HG03159 (cell line): ENCODE data around the gene PCCA.

Experiments used
- ATAC-seq: cut with Tn5 transposase; IDR thresholded peaks from one replicate; pipeline ENCODE4 v1.9.1; 2021; ENCODE audit warnings: mild to moderate bottlenecking, moderate library complexity; ENCODE audit not compliant: unreplicated experiment

The PCCA gene

DNA sequence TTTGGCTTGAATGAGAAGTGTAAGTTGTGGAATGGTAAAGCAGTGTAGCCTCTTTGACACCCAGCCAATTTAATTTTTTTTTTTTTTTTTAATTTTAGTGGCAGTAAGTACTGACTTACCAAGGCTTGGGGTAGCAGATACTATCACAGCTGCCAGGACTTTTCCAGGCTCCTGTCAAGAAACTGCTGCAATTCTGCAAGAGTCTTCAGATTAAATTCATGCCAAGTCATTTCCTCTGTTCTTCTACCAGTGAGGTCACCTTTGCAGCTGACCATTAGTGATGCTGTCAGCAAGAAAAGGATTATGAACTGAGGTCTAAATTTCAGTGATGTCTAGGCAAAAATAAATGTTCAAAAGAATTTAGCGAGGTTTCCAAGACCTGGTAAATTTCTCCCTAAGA is 408.5 kb downstream of the PCCA start:
- ATAC-seq, result no peak

DNA sequence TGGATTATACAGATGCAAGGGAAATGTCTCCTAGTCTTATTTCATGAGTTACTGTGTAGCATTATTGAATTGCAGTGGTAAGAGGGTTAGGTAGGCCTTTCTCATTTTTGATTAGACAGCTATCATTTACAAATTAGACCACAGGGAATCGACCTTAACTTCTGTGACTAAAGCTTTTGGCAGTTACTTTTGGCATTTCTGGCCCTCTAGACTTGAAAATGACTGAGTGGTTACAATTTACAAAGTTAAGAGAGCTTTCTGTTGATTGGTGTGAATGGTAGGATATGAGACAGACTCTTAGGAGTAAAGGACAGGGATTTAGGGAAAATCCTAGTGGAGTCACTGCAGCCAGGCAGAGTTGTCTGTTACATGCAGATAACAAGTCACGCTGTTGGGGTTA is 413.6 kb downstream of the PCCA start:
- ATAC-seq, result no peak

DNA sequence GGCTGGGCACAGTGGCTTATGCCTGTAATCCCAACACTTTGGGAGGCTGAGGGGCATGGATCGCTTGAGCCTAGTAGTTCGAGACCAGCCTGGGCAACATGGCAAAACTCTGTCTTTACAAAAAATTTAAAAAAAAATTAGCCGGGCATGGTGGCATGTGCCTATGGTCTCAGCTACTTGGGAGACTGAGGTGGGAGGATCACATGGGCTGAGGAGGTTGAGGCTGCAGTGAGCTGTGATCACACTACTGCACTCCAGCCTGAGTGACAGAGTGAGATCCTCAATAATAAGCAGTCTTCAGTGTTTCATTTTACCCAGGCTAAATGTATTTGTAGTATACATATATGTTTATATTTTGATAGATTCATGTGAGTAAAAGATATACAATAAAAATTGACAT is 414.7 kb downstream of the PCCA start:
- no peak for ATAC-seq

DNA sequence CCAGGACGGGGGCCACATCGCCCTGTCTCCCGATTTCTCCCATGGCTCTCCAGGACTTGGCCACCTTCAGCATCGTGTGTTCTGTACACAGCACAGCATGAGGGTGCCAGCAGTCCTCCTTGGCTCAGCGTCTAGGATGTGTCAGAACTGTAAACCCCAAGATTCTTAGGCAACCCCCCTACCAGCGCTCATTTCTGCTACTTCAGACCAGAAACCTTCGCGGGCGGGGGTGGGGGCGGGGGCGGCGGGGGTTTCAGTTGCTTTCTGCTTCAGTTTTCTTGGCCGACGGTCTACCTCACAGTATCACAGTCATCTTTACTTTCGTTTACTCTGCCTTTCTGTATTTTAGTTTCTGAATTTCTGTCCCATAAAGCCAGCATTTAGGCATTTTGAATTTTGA is 417.3 kb downstream of the PCCA start:
- peak; percentile 71 for ATAC-seq

DNA sequence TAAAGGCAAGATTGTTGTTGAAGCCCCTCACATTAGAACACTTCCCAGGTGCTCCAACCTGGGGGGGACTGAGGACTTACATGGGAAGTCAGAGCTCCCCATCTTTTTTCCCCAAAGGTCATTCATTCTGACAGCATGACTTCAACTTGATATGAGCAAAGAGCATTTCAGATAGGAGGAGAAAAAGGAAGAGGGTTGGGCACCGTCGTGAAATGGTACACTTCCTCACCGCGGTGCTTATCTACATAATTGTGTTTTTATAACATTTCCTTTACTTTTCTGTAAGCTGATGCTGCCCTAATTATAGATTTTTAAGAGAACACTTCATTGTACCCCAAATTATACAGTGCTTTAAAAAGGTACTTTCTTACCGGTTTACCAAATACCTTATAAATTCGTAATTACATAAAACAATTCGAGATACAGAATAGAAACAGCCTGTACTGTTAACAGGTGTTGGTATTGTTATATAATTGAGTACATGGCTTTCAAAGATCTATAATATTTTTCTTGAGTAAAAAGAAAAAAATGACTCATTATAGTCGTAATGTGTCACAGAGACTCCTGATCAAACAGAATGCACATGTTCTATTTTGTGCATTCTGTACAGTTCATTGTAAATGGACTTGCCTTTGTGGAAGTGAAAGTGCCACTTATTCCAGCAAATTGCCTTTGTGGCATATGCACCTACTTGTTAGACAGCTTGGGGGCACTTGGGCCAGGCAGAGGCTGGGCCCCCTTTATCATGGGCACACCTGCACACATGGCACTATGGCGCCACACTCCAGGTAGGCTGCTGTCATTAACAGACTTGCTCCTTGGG is 417.9 kb downstream of the PCCA start:
- no peak for ATAC-seq

DNA sequence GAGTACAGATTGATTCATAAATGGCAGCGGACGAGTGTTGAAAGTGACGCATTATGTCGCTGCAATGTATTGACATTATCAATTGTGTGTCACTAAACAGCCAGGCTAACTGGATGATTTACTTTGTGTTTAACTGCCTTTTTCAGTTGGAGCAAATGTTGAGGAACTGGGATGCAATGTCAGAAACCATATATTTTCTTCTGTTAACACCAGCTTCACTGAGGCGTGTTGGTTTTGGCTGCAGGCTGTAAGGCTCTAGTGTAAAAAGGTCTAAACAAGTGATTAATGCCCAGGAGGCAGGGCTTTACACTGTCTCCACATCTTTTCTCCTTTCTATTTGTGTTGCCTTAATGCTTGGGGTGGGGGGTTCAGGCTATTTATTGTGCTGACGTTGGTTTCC is 419.6 kb downstream of the PCCA start:
- no peak for ATAC-seq

DNA sequence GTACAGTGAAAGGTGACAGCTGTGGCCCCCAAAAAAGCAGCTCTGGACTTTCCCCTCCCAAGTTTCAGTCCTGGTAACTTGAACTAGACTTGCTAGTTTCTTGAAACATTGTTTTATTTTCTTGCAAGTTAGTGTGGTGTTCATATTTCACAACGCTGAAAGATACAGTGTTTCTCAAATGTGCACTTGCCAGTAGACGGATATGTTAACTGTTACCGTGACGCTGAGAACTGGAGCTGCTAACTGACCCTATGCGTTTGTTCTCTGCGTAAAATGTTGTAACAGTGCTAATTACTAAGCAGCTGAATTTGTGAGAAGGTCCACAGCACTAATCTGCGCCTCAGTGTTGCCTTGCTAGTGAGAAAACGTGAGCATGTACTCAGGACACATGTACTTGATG is 420.1 kb downstream of the PCCA start:
- ATAC-seq, result no peak

DNA sequence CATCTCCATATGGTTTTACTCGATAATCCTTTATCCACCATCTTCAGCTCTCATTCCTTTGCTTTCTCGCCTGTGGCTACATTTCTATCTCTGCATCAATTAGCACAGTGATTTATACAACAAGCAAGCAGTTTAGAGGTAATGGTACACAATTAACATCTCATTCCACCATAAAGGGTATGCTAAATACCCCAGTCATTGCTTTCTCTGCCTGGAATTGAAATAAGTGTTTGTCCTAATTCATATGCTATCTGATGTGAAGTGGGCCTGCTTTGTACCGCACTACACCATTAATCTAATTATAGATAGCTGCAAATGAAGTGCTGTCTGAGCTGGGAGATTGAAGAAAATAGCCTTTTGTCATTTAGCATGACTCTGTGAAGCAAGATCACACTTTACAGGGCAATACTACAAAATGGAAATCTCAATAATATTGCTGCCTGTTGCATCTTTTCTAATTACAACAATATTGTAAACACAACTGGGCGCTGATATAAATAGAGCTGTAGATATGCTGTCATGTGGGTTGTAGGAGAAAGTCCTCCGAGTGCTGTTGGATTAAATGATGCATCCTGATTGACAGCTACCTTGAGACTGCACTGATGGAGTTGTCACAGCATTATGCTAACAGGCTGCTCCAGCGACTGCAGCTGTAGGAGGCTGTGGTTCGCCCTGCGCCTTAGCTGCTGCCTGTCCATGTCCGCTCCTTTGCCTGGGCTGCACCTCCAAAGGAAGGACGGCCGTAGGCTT is 421.5 kb downstream of the PCCA start:
- no peak for ATAC-seq

DNA sequence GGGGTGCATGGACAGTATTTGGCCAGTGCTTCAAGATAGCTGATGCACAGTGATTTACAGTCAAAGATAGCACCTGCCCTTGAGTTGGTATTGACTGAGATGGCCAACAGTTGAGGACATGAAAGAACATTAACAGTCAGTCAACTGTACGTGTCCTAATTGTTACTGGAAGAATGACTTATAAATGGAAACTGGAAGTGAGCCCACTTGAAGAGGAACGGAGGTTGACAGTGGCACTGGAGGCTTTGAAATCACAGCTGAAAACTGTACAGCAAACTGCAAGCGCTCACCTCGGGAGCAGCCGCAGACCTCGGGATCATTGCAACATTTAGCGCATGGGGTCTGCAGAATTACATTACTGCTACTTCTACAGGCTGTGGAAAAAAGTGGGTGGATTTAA is 422.6 kb downstream of the PCCA start:
- no peak for ATAC-seq

DNA sequence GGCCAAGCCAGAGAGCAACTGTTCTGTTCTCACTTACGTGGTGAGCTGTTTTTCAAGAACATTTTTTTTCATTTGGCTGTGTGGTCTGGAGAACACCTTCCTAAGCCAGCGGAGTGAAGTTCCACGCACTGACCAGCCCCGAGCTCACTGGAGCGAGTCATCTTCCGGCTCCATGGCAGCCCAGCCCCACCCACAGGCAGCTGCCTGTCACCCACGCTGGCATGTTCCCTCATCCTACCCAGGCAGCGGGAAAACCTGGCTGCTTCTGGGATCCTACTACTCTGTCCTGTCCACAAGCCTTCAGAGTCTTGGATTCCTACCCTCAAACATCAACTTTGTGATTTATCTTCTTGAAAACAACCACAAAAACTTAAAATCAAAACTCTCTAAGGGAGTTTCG is 423.5 kb downstream of the PCCA start:
- no peak for ATAC-seq

DNA sequence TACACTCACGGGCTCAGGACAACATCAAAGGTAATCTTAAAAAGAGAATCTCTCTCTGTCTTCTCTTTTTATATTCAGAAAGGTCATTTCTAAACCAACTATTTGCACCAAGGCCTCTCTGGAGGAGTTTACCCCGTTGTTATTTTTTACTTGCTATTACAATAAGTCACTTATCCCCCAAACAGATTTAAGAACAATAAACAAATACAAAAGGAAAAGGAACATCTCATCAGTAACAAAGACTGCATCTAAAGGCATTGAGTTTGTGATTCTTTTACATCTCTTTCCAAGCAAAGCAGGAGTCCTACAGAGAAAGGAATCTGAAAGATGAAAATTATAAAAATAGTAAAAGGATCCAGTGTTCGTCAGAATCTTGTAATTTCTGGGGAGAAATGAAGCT is 424.3 kb downstream of the PCCA start:
- ATAC-seq, result no peak

DNA sequence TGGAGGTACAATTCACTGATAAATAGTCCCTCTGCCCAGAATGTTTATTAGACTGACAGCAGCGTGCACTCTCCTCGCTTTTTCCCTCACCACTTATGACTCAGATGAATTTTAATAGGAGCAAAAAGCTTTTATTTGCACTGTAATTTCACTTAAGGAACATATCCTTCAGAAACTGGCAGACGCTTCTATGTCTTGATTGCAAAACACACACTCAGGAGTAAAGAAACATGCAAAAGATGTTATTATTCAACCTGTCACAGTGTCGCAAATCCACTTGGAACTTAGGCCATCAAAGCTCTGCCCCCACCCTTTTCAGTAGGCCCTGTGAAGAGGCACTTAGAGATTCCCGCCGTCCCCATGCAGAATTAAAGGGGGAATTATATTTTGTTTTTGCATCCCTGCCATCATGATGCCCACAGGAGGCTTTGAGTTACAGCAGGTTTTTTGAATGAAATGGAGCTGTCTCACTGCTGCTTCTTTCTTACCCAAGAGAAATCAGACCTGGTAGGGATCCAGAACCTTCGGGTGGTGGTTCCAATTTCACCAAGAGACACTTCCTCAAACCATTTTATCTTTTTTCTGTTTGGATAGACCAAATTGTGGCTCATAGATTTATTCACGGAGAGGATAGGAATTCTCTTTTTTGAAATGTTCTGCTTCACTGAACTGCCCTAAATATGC is 425.2 kb downstream of the PCCA start:
- ATAC-seq, result no peak

DNA sequence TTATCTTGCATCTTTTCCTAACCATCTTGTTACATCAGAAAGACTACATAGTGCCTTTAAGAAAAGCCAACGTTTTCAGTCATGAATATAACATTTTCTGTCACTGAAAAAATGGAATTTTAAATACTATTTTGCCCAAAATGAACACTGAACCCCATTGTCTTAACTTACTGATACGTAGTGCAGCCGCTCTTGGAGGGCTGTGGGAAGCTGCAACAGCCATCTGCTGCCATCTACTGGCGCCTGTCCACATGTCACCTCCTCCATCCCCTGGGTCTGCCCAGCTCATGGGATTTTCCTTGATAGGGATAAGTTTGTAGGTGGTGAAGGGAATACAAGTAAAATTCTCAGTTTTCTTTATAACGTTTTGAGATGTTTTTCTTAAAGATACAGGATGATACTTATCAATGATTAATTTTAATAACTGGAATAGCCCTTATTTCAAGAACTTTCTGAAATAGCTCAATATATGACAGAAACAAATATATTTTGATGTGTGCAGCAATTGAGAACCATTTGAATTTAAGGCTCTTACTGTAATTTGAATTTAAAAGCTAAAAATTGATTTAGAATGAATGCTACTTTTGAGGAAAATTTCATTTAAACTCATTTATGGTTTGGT is 426.0 kb downstream of the PCCA start:
- peak; percentile 96 for ATAC-seq

DNA sequence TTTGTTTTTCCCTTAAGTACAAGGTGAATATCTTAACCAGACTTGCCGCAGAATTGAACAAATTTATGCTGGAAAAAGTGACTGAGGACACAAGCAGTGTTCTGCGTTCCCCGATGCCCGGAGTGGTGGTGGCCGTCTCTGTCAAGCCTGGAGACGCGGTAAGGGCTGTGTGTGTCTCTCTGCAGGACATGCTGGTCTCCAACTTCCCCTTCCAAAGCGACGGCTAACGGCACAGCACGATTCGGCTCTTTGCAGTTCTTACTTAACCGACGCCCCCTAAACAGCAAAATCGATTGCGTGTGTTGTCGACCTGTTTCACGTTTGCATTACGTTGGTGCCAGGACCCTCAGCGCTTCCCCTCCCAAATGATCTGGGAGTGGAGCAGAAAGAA is 426.5 kb downstream of the PCCA start:
- no peak for ATAC-seq

DNA sequence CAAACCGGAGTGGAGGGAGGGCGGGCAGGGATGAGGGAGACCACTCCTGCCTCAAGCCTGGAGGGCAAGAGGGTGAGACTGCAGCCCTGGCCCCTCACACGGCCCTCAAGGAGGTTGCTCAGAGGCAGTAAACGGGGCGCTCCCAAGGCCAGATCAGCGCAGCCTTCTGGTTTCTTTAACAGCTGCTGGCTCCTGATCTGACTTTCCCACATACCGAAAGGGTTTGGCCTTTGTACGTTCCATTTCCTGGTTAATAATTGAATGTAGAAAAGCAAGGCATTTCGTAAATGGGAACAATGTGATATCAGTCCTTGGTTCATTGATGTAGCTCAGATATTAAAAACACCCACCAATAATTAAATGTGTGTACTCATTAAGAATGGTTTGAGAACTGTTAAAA is 428.2 kb downstream of the PCCA start:
- no peak for ATAC-seq

DNA sequence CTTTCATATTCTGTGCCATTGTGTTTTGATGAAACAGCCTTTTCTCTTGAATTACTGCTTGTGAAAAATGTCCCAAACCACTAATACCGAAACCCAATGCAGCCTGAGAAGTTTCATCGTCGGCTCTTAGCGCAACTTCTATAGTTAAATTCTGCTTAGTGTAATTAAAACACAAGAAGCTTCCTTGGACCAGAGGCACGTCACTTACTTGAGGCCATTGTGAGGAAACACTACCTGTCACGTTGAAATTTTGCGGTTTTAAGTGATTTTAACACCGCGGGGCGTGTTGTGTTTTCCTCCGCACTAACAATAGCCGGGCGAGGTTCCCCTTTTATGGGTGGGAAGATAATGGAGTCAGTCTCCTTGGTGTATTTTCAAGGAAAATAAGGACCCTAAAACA is 428.8 kb downstream of the PCCA start:
- no peak for ATAC-seq

DNA sequence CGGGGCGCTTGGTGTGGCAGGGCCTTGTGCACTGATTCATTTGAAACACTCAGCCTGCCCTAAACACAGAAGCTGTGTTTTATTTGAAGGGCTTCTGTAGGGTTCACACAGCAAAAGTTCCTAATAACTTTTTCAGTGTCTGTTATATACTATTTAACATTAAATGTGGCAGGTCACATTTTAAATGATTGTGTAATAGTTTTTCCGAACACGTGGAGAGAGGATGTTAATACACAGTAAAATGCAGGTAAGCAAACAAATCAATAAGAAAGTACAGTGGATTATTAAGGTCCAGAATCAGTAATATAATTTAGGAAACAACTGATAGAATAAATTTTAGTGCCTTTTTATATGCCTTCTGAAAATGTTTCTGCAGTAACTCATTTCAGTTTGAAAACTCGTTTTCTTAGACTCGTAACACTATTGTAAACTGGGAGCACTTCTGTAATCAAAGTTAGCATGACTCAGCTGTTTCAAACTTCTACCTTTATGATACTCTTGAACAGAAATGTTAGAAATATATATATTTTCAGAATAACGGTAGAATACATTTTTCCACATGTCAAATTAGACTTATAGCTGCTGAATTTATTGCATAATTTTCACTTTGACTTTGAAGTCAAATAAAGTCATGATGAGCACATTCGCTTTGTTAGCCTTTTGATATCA is 429.6 kb downstream of the PCCA start:
- no peak for ATAC-seq

DNA sequence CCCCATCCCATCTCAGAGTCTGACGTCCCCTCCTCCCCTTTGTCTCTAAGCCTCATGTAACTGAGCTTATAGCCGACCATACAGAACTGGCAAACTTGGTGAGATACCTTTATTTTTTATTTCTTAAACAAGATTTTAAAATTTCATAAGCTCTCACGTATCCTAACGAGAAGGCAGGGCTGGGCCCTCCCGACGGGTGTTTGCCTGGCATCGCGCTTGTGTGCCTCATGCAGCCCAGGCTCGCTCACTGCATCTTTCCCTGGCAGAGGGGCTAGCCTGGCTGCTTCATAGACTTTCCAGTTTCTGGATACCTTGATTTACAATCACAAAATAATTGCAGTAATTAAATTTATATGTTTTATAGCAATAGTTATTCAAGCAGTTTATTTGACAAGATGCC is 430.7 kb downstream of the PCCA start:
- ATAC-seq, result no peak

DNA sequence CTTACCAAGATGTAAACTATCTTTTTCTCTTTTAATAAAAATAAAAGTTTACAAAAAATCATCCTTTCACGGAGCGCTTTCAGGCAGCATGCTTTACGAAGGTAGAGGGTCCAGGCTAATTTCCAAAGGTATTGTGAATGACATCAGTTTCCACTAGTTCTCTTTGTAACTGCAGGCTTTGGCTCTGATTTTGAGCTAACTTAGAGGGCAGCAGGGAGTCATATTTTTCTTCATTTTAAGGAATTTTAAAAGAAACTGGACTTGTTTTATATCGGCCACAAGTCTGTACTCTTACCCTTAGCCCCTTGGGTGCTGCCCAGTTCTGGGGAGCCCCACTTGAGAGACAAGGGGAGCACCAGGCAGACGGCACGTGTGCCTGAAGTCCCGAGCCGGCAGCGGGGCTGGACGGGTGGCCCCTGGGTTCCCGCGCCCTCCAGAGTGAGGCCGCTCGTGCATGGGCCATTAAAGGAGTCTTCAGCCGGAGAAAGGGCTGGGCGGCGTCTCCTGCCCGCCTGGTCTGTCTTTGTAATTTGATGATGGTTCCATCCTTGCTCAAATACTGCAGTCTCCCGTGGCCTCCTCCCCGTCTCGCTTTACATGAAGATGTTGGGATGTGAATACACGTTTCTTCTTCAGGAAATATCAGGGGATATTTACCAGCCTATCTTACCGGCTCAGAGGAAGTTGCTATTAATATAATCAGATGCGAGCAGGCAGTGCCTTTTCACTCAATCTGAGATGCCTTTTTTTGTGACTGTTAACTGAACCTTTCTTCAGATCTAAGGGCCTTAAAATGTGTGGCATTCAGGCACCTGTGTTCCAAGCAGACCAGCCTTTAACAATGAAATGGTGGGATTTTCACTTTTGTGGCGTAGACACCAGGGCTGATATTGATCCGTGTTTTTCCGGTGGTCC is 432.3 kb downstream of the PCCA start:
- no peak for ATAC-seq
